HG03280 (cell line): ENCODE data around the gene ADAMTS2.

Experiments
- ATAC-seq: cut with Tn5 transposase; IDR thresholded peaks from one replicate; pipeline ENCODE4 v1.9.1; 2021; ENCODE audit warnings: mild to moderate bottlenecking, moderate library complexity; ENCODE audit not compliant: unreplicated experiment

ADAMTS2 gene

DNA sequence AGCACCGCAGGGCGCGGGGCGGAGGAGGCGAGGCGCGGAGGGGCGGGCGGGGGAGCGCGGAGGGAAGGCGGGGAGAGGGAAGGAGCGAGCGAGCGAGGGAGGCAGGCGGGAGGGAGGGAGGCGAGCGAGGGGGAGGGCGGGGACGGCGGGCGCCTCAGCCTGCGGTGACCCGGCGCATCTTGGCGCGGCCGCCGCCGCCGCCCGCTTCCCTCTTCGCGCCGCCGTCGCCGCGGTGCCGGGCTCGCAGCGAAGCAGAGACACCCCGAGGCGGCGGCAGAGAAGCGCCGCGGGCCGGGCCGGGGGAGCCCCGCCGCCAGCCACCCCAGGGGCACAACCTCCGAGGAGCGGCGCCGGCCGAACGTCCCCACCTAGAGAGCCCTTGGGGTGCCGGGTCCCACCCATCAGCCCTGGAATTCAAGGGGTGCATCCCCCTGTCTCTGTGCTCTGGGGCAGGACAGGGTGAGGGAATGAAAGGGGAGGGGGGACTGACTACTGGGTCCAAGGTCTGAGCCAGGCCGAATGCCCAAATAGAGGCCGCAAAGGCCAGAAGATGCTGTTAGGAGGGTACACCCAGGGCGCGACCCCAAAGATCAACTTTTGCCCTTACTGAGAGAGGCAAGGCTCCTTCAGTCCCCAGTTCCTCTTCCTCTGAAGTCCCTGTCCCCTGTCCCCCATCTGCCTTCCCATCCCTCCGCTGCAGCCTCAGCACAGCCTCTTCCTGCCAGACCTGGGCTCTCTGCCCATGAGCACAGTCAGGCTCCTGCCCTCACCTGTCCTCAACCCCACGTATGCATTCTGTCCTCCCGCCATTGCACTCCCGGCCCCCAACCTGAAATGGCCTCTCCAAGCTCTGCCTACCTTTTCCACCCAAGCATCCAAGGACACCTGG is at the start of gene ADAMTS2:
Gene ADAMTS2, minus strand, starts transcription at position 29 of the 889 bp plus-strand sequence. CDS start 133 bp downstream, outside the sequence.
- ATAC-seq, result no peak

DNA sequence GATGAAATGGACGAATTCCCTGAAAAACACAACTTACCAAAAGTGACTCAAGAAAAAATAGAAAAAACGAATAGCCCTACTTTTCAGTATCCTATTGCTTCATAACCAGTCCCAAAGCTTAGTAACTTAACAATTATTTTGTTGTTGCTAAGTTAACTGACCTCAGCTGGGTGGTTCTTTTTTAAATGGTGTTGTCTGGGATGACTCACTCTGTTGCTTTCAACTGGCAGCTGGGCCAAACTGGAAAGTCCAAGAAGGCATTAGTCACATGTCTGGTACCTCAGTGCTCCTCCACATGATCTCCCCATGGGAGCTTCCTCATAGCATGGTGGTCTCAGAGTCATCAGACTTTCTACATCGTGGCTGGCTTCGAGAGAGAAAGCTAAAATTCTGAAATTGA is 47.8 kb upstream of the ADAMTS2 start:
- ATAC-seq, result no peak

DNA sequence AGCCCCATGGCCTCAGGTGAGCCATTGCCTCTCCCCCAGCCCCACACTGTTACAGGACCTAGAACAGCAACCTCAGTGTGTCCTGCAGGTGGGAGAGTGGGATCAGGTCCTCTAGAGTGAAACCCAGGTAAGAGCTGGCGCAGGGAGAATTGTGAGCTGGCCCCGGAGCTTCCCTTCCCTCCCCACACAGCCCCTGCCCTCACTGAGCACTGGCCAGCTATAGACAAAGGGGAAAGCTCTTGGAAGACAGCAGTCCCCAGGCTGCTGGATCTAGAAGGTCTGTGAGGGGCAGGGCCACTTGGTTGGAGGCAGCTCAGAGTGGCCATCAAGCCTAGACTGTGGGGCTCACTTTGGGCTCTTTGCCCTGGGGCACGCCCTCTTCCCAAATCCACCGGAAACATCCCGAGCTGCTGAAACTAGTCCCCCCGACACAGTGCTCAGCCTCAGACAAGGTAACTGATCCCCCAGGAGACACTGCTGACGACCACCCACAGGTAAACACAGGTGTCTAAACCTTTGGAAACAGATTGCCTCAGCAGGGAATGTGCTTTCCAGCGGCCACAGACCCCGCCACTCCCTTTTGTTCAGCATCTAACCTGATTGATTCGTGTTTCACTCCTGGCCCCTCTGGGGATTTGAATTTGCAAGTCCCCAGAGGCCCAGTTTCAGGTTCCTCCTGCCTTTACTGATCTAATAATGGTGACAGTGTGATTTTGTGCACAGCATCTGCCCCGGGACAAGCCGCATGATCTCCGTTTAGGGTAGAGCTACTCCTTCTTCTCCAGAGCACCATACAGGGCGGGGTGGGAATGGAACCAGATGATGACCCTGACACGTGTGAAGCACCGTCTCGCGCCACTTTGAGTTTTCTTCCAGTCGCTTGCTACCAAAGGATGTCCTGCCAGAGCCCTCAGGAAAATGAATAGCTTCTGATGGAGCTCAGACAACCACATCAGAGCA is 42.2 kb upstream of the ADAMTS2 start:
- no peak for ATAC-seq

DNA sequence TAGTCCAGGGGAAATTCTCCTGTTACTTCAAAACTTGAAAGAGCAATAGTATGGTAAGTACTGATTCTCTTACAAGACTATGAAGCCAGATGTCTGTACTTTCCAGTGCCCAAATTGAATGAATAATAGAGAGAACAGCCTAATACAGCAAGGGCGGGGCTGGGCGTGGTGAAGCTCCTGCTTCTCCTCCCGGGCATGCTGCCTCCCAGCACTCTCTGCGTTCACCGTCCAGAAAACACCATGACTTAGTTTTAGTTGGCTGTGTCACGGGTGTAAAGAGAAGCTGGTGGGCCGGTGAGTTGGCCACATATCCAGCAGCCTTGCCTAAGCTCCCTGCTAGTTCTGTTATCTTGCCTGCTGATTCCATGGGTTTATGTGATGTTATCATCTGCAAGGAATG is 40.7 kb upstream of the ADAMTS2 start:
- ATAC-seq, result no peak

GRCh38 chr5:179382486-179382885 is 37.2 kb upstream of the ADAMTS2 start:
- no peak for ATAC-seq

DNA sequence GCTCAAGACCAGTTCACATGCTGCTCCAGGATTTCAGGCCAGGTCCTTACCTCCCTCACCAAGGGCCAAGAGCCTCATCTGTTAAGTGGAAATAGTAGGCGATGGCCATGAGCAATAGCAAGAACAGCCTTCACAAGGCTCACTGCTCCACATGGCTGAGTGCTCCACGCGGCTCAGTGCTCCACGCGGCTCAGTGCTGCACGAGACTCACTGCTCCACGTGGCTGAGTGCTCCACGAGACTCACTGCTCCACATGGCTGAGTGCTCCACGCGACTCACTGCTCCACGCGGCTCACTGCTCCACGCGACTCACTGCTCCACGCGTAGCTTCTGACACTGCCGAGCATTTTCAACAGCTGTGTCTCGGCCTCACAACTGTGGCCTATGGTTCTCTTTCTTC is 36.4 kb upstream of the ADAMTS2 start:
- no peak for ATAC-seq

GRCh38 chr5:179380211-179381035 is 35.2 kb upstream of the ADAMTS2 start:
- ATAC-seq, result no peak

GRCh38 chr5:179379321-179379890 is 34.1 kb upstream of the ADAMTS2 start:
- ATAC-seq, result no peak

- no peak for ATAC-seq
Measured at GRCh38 chr5:179378441-179379271, 33.4 kb upstream of the ADAMTS2 start.

DNA sequence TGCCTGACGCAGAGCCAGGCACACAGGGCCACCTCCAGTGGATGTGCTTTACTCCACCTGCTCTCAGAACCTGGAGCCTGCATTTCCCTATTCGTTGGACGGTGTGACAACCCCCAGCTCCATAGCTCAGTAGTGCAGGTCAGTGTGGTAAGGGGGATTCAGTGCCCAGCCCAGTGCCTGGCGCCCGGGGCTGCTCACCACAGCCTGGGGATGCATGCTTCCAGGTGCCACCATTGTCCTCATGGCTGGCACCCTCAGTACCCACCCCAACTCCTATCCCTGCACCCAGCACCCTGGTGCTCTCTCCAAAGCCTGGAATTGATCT is 32.8 kb upstream of the ADAMTS2 start:
- no peak for ATAC-seq

- ATAC-seq, result no peak
Measured at GRCh38 chr5:179377421-179378115, 32.3 kb upstream of the ADAMTS2 start.

- no peak for ATAC-seq
Measured at GRCh38 chr5:179376701-179377420, 31.6 kb upstream of the ADAMTS2 start.

- ATAC-seq, result no peak
Measured at GRCh38 chr5:179375831-179376365, 30.6 kb upstream of the ADAMTS2 start.

DNA sequence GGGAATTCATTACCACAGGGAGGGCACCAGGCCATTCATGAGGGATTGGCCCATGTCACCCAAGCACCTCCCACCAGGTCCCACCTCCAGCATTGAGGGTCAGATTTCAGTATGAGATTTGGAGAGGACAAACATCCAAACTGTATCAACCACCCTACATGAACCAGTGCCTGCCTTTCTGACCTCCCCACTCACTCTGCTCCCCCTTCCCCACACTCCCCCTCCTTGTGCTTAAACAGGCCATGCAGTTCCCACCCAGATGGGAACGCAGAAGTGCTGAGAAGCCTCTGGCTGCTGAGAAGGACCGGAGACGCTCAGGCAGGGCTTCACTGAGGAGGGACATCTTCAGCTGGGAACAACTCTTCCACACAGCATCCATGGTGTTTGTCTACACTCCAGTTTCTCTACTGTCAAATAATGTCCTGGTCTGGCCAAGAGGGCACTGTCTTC is 30.0 kb upstream of the ADAMTS2 start:
- ATAC-seq, result no peak

DNA sequence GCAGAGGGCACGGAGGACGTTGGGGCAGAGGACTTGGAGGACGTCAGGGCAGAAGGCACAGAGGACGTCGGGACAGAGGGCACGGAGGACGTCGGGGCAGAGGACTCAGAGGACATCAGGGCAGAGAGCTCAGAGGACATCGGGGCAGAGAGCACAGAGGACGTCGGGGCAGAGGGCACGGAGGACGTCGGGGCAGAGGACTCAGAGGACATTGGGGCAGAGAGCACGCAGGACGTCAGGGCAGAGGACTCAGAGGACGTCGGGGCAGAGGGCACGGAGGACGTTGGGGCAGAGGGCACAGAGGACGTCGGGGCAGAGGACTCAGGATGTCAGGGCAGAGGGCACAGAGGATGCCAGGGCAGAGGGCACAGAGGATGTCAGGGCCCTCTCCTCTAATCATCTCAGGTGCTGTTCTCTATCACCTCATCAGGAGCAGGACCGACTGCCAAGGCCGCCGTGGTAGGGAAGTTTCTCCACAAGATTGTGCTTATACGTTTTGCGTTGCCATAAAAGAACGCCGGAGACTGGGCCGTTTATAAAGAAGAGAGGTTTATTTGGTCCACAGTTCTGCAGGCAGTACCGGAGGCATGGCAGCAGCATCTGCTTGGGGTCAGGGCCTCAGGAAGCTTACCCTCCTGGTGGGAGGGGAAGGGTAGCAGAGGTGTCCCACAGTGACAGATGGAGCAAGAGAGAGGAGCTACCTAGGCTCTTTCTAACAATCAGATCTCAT is 29.4 kb upstream of the ADAMTS2 start:
- no peak for ATAC-seq

DNA sequence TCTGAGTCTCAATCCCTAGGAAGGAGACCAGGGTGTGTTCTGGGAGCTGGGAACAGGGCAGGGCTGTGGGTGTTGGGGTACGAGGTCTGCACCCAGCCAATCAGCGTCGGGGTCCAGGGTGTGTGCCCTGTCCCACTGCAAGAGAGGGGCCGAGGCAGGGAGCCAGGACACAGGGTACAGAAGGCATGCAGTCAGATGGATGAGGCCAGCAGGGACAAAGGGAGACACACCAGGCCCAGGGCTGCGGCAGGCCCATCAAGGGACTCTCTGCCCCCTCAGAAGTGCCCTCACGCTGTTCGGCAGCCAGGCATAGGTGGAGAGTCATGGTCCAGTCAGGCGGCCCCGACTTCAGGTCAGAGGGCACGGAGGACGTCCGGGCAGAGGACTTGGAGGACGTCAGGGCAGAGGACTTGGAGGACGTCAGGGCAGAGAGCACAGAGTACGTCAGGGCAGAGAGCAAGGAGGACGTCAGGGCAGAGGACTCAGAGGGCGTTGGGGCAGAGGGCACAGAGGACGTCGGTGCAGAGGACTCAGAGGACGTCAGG is 28.8 kb upstream of the ADAMTS2 start:
- ATAC-seq, result no peak
